Stimulated activated CD4-positive, alpha-beta T cell treated with anti-CD3 and anti-CD28 coated beads, Interleukin-1b, Interleukin-23, amount 100 ng/mL, for 4 hours (primary cell): Measurements from ENCODE around the gene ABHD12.

Experiments
- DNase-seq, 2 donors: peaks; one replicate each; pipeline ENCODE4 v3.0.0-alpha.2; 2020; ENCODE audit warnings: low read depth in 2 of 2

ABHD12 gene

DNA sequence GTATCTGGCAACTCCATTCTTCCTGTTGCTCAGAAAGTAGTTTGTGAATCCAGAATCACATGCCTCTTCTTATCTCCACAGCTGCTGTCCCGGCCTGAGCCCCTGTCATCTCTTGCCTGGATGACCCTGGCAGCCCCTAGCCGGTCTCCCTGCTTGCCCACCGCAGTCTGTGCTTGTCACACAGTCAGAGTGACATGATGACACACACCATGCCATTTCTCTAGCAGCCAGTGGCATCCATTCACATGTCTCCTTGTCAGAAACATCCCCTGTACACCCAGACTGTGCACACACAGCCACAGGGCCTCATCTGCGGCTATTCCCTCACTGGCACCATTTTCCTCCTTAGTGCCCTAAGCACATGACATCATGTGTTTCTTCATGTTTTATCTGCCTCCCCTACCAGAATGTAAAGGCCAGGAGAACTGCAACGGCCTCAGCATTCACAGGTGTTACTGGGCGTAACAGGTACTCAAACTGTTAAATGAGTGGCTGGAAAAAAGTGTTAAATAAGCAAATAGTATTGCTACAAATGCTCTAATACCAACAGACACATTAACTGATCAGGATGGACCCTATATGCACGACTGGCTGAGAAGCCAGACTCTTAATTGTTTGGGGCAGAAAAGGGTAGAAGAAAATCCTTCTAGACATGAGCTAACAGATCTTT lies 9.6 kb downstream of the ABHD12 start:
- DNase-seq = no peak

DNA sequence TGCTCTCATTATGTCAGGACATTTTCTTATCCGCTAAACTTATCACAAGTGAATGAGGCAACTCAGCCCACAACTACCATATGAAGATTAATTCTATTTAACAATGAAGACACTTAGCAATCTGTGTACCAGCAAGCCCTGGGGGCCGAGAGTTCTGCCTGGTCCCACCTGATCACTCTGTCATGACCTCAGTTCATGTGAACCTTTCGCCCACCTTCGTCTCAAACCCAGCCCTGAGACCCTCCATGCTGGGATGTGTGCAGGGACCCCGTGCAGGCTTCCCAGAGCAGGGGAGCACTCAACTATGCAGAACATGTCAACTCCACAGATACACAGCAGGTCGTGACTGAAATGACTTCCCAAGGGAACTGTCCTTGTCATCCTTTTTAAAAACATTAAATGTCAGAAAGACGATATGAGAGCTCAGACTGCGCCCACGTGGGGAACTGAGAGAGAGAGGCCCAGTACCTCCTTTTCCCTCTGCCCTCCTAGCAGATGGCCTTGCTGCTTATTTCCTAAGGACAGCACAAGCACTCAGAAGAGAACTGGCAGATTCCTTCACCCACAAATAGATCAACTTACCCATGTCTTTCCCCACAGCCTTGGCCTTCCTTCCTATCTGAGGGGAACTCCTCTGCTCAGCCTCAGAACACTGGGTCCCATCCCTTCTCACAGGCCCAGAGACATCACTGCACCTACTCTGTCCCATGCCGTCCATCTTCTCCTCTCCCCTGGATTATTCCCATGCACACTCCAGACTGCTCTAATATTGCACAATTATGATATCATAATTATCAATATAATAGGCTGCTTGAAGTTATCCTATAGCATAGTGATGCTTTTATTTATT lies 11.5 kb downstream of the ABHD12 start:
- no peak for DNase-seq

DNA sequence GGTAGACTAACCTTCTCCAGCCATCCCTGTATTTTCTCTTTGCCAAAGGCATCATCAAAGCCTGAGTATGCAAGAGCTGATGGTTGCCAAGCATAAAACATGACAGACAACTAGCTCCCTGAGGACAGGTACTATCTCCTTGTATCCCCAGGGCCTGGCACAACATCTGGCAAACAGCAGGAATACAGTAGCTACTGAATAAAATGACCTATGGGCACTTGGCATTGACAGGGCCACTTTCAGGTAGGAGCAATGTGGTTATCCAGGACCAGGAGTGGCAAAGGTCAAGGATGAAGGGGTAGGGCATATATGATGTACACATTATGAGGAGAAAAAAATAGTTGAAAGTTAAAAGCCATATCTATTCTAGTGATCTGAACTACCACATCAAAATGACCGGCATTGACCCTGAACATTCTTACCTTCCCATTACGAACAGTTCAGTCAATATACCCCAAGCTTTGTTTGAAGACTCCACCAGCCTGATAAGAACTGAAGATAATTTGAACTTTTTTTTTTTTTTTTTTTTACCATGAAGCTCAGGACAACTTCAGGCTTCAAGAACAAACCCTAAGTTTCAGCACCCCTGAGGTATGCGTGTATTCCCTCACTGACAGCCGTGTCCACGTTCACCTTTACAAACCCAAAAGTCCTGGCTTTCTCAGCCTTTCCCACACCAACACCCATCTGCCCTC lies 12.3 kb downstream of the ABHD12 start:
- no peak for DNase-seq

DNA sequence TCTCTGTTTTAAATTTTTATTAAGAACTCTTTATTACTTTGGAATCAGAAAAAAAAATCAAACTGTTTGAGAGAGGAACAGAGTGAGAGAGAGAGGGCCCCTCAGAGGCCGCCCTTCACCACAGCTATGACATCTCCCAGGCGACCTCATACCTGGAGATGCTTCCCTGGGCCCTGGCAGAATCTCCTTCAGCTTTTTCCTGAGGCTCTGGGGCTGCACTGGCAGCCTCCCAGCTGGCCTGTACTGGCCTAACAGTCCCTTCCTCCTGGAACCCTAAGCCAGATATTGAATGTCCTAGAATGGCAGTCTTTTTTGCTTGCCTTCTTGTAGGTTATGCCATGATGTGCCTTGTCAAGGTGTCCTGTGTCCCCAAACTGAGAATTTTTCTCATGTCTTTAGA lies 13.7 kb downstream of the ABHD12 start:
- no peak for DNase-seq

DNA sequence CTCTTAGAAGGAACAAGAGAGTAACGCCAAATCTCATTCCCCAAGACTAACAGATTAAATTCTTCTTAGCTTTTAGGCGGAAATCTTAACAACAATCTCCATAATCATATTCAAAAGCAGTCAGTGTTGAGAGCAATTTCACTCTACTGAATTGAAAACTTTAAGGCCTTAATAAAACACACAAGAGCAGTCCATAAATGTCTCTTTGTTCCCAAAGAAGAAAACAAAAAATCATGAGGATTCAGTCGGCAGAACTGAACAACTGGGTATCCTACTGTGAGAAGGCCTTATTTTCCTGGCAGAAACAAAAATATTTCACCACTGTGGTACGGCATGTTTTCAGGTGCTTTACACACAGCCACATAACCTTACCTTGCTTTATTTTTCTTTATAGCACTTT lies 14.4 kb downstream of the ABHD12 start:
- DNase-seq = no peak

DNA sequence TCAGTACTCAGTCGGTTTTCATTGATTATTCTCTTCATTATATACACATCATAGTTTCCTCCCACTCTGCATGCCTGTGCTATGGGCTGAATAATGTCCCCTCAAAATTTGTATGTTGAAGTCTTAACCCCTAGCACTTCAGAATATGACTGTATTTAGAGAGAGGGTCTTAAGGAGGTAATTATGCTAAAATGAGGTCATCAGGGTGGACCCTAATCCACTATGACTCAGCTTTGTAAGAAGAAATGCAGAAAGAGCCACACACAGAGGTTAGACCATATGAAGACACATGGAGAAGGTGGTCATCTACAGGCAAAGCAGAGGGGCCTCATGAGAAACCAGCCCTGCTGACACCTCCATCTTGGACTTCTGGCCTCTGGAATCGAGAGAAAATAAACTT lies 15.8 kb downstream of the ABHD12 start:
- DNase-seq = no peak

DNA sequence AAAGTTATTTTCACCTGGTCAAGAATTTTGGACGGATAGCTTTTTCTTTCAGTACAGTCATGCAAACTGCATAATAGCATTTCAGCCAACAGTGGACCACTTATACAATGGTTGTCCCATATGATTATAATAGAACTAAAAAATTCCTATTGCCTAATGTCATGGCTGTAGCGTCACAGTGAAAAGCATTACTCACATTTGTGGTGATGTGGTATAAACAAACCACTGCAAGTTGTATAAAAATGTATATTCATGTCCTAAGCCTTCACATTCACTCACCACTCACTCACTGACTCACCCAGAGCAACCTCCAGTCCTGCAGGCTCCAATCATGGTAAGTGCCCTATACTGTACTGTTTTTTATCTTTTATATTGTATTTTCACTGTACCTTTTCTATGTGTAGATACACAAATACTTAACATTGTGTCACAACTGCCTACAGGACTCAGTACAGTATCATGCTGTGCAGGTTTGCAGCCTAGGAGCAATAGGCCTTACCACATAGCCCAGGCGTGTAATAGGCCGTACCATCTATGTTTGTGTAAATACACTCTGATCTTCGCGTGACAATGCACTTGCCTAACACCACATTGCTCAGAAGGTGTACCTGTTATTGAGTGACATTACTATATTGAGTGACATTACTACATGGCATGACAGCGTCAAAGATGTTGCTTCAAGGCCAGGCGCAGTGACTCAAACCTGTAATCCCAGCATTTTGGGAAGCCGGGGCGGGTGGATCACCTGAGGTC lies 17.9 kb downstream of the ABHD12 start:
- DNase-seq = no peak

DNA sequence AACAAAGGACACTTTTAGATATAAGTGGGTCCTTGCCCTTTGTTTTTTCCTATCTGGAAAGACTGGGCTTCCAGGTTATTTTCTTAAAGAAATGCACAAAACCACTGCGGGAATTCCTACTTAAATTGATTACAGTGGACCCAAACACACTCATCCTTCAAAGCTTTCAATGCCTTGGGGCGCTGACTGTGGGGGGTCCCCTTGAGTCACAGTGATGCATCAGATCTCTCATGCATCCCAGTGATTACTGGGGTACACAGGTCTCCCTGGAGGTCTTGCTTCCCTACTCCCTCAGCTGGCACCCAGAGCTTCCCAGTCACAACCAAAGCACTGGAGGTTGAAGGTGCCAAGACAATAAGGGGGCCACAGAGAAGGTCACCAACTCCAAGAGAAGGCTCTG lies 20.7 kb downstream of the ABHD12 start:
- DNase-seq = no peak

DNA sequence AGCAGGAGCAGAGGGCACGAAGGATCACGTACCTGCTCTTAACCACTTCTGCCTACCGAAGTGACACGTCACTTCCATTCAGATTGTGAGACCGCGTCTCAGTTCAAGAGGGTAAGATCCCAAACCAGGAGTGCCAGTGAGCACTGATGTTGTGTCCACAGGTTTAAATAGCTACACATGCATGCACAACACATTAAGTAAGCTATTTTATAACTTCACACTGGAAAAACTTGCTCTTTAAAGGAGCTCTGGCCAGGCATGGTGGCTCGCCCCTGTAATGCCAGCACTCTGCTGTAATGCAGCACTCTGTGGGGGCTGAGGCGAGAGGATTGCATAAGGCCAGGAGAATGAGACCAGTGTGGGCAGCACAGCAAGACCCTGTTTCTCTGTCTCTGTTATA lies 21.1 kb downstream of the ABHD12 start:
- no peak for DNase-seq

DNA sequence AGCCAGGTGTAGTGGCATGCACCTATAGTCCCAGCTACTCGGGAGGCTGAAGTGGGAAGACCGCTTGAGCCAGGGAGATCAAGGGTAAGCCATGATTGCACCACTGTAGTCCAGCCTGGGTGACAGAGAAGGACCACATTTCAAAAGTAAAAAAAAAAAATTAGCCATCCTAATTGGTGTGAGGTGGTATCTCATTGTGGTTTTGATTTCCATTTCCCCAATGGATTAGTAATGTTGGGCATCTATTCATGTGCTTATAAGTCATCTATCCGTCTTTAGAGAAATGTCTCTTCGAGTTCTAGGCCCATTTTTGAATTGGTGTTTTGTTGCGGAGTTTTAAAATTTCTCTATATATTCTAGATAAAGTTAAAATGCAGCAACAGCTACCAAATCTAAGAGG lies 21.7 kb downstream of the ABHD12 start:
- DNase-seq = no peak

DNA sequence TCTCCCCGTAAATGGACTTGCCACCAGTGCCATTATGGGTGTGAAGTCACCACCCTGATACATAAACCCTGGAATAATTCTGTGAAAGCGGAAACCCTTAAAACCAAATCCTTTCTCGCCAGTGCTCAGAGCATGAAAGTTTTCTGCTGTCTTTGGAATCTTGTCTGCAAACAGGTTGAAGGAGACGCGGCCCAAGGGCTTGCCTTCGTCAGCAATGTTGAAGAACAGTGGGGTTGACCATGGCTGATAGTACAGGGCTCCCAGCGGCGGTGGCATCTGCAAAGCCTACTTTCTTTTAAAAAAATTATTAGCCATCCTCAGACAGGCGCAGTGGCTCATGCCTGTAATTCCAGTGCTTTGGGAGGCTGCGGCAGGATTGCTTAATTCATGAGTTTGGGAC lies 22.1 kb downstream of the ABHD12 start:
- no peak for DNase-seq

DNA sequence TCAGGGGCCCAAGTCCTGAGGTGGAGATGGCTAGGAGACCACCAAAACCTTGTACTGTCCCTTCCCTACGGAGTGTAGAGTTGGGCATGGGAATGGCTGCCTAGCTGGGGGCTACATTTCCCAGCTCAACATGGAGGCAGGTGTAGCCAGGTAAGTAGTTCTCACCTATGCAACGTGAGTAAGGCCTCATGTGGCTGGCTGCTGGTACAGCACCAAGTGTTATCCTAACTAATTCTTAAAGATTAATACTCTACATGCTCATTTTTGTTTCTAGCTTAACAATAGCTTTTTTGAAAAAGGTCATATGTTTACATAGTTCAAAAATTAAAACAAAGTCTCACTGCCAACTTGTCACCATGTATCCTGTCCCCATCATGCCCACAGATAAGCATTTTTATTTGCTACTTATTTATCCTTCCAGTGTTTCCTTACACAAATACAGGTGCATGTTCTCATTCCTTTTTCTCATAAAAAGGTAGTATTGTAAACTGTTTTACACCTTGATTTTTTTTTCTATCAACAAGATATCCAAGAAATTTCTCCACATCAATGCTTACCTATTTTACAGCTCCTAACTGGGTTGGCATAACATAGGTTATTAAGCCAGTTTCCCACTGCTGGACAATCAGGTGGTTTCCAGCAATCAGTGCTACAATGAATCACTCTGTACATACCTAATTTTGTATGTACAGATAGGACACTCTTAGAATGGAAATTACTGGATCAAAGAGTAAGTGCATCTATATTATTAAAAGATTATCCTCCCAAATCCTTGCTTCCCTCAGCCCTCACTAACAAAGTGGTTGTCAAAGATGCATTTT lies 25.5 kb downstream of the ABHD12 start:
- DNase-seq = no peak

DNA sequence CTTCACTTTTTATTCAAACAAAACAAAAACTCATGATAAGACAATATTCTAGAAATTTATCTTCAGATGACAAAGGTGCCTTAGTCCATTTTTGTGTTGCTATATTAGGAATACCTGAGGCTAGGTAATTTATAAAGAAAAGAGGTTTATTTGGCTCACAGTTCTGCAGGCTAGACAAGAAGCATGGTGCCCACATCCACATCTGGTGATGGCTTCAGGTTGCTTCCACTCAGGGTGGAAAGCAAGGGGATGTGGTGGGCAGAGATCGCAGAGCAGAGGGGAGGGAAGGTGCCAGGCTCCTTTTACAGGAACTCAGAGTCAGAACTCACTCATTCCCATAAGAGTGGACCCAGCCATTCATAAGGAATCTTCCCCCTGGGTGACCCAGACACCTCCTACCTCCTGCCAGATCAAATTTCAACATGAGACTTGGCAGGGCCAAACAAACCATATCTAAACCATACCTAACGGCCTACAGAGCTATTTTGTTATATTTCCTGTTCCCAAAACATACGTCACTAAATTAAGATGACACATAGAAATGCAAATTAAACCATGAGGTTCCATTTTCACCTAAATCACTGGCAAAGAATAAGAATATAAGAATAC lies 26.4 kb downstream of the ABHD12 start:
- DNase-seq = no peak

DNA sequence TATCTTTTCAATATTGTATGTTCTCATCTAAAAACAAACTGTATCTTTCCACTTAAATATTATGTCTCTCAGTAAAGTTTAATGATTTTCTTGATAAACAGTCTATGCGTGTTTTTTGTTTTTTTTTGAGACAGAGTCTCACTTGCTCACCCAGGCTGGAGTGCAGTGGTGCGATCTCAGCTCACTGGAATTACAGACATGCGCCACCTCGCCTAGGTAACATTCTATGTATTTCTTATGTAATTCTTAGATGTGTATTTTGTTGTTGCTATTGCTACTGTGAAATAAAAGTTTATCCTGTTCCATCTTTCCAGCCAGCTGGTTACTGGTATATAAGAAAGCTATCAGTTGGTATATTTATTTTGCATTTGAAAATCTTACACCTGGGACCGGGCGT lies 29.4 kb downstream of the ABHD12 start:
- no peak for DNase-seq

DNA sequence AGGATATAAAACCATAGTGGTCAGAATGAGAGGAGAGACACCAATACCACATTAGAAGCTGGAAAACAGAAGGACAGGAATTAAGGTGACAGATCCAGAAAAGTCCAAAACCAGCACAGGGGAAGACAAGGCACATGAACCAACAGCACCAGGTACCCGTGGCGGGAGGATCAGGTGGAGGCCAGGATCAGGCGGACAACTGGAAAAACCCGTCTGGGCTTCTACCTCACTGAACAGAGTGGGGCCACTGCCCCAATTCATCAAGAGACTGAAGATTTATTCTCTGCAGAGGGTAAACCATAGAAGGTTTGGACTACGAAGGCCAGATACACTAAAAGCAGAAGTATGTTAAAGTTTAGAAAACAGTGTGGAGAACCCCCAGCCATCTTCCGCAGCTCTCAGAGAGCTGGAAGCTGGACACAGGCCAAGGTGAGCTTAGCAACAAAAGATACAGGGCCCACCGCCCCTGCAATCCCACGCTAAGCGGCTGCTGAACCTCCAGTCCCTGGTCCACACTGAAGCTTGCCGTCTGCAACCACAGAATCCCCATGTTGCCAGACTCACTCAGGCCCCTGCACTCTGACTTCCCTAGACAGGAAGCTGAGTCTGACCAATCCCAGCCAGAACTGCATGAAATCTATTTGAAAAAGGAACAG lies 29.9 kb downstream of the ABHD12 start:
- no peak for DNase-seq

DNA sequence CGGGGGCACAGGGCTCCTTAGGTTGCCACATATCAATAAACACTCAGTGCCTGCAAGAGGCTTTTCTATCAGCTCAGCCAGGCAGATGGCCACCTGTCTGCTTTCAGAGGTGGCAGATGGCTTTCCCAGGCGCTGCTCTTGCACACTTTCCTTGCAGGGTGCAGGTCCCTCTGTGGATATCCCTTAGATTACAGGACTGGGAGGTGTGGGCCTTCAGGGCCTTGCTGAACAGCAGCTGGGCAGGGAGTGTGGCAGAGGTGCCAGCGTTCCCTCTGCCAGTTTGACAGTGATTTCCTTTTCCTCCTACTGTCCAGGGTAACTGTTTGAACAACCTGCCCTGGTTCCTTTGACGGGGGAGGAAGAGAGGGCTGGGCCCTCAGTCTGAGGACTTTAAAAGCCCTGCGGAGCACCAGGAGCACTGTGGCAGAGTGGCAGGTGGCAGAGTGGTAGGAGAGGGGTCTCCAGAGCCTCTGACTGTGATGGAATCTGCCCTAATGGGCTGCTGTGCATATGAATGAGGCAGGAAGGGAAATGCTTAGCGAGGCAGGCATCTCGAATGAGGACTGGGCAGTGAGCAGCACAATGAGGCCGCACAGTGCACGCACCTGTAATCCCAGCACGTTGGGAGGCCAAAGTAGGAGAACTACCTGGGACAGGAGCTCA lies 34.2 kb downstream of the ABHD12 start:
- no peak for DNase-seq

DNA sequence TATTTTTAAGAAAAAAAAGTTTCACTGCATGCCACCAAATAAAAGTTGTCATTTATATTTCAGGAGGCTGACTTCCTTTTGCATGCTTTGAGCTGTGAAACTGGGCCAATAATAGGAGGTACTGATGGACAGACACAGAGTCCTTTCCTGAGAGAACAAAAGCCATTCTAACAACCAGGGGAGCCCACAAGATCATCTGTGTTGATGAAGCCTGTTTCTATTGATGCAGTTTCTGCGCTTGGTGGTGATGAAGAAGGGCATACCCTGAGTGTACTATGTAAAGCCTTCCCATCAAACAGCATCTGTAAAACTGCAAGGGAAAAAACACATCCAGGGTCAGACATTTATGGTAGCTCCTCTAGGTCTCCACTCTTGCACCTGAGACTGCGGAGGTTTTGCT lies 34.8 kb downstream of the ABHD12 start:
- no peak for DNase-seq

DNA sequence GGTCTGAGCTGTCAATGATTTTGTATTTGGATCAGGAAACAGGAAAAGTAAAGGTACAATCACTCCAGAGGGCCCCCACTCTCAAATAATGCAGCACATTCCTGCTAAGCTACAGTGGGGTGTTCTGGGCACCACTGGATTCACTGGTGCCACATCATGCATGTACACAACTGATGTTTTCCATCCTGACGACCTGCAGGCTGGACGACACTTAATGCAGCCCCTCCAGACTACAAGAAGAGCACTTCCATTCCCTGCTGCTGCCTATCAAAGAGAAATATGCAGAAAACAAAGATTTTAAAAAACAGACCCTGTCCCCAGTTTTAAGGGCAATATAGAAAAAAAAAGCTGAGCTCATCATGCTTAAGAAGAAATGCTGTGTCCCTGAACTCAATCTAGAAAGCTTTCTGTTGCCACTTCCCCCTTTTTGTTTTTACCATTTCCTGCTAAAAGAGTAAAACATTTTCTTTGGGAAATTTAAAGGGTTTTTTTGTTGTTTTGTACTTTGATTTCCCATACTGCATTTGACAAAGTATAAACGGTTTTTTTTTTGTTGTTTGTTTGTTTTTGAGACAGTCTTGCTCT lies 35.5 kb downstream of the ABHD12 start:
- DNase-seq = no peak
